HUES48 (cell line): ENCODE data around the gene DGCR8.

Experiments
- H3K27ac ChIP-seq: one replicate; pipeline ENCODE4 v1.7.0; 2013; ENCODE audit warnings: low read depth, low read length, inconsistent platforms
- H3K27me3 ChIP-seq: 2 replicates; pipeline ENCODE4 v1.6.1; 2013; ENCODE audit warnings: mild to moderate bottlenecking, low read length; ENCODE audit not compliant: control insufficient read depth, insufficient read depth
- H3K36me3 ChIP-seq: 2 replicates; pipeline ENCODE4 v1.6.1; 2013; ENCODE audit warnings: low read length; ENCODE audit not compliant: control insufficient read depth, insufficient read depth
- H3K4me1 ChIP-seq: 2 replicates; pipeline ENCODE4 v1.6.1; 2013; ENCODE audit warnings: mild to moderate bottlenecking, low read length; ENCODE audit not compliant: control insufficient read depth, insufficient read depth
- H3K4me3 ChIP-seq: 2 replicates; pipeline ENCODE4 v1.5.1; 2013; ENCODE audit warnings: mild to moderate bottlenecking, low read depth, low read length
- H3K9ac ChIP-seq: 2 replicates; pipeline ENCODE4 v1.6.1; 2013; ENCODE audit warnings: mild to moderate bottlenecking, low read depth, low read length, moderate library complexity
- H3K9me3 ChIP-seq: 2 replicates; pipeline ENCODE4 v1.6.1; 2013; ENCODE audit warnings: low read length; ENCODE audit not compliant: control insufficient read depth, insufficient read depth

DGCR8 gene

GRCh38 chr22:20131597-20131858 is 51.5 kb downstream of the DGCR8 start, which contains the start of gene ZDHHC8:
Gene ZDHHC8 (plus strand): TSS chr22:20131804. CDS start chr22:20131948, 144 bp downstream.
- Histone ChIP-seq H3K4me3 (peak within 1 kb of the TSS; percentile 75), H3K27ac (no peak within 1 kb of the TSS), H3K27me3 (no peaks in the 10 kb centered on the region), H3K36me3 (peaks cover 16% of the 10 kb centered on the region), H3K9ac (peak within 1 kb of the TSS; percentile 25; the same call in 1 of the 2 replicates), H3K9me3 (no peaks in the 10 kb centered on the region), H3K4me1 (no peaks in the 10 kb centered on the region)

- Histone ChIP-seq H3K9me3 (no peaks in the 10 kb centered on the region), H3K27me3 (no peaks in the 10 kb centered on the region), H3K36me3 (peaks cover 10% of the 10 kb centered on the region), H3K4me1 (no peaks in the 10 kb centered on the region), H3K9ac (peak overlapping the region; percentile 25; the same call in 1 of the 2 replicates), H3K4me3 (peak overlapping the region; percentile 69), H3K27ac (no peak overlapping the region)
These were observed 52.0 kb downstream of the DGCR8 start for GRCh38 chr22:20131859-20132685.

GRCh38 chr22:20132686-20133246 is 52.7 kb downstream of the DGCR8 start:
- Histone ChIP-seq H3K27ac (no peak overlapping the region), H3K9ac (no peak overlapping the region), H3K36me3 (peaks cover 3% of the 10 kb centered on the region), H3K4me1 (no peaks in the 10 kb centered on the region), H3K9me3 (no peaks in the 10 kb centered on the region), H3K4me3 (peak overlapping the region; percentile 69), H3K27me3 (no peaks in the 10 kb centered on the region)

DNA sequence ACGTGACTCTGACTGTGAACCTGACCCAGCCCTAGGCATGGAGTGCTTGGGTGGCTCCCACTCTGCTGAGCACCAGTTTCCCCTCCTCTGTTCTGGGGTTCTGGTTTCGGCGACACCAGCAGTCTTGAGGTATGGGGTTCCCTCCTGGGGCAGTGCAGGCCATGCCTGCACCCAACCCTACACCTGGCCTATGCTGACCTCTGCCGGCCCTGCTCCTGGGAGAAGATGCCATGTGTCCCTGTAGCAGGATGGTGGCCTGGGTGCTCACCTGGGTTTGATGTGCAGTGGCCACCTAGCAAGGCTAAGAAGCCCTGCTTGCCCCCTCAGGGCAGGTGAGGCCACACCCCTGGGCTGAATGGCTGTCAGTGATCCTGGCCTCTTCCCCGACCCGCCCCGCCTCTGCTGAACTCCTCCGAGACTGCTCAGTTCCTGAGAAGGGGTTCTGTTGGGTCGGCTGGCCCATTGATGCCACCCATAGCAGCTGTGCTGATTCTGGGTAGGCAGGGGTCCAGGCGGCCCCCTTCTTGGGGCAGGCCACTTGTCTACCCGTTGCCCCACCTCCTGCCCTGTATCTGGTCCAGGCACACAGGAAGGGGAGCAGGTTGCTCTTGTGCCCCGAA is 54.0 kb downstream of the DGCR8 start:
- Histone ChIP-seq H3K4me3 (no peak overlapping the region), H3K9ac (no peak overlapping the region), H3K9me3 (no peaks in the 10 kb centered on the region), H3K27ac (no peak overlapping the region), H3K36me3 (0 out of 2 replicates have a peak, but pooled peaks cover under 1% of the 10 kb centered on the region), H3K27me3 (no peaks in the 10 kb centered on the region), H3K4me1 (no peaks in the 10 kb centered on the region)

- no peak overlapping the region for H3K27ac ChIP-seq
- no peak overlapping the region for H3K9ac ChIP-seq
- H3K27me3 ChIP-seq, result no peaks in the 10 kb centered on the region
- peaks cover 8% of the 10 kb centered on the region; the same call in 1 of the 2 replicates for H3K36me3 ChIP-seq
- H3K9me3 ChIP-seq, result no peaks in the 10 kb centered on the region
- no peaks in the 10 kb centered on the region for H3K4me1 ChIP-seq
- H3K4me3 ChIP-seq, result no peak overlapping the region
These were observed 55.2 kb downstream of the DGCR8 start for GRCh38 chr22:20135265-20135664.

GRCh38 chr22:20135806-20136602 is 56.0 kb downstream of the DGCR8 start:
- Histone ChIP-seq H3K4me1 (no peaks in the 10 kb centered on the region), H3K27ac (no peak overlapping the region), H3K4me3 (no peak overlapping the region), H3K27me3 (no peaks in the 10 kb centered on the region), H3K9me3 (no peaks in the 10 kb centered on the region), H3K9ac (no peak overlapping the region), H3K36me3 (peaks cover 8% of the 10 kb centered on the region; the same call in 1 of the 2 replicates)

DNA sequence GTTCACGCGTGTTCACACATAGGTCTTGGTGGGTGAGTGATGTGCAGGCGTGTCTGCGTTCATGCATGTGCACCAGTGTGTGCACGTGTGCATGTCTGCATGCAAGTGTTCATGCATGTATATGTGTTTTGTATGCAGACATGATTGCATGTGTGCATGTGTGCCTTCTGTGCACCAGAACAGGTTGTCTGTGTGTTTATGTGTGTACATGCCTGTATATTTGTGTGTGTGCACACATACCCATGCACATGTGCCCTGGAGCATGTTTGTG is 56.5 kb downstream of the DGCR8 start:
- no peak overlapping the region for H3K9ac ChIP-seq

DNA sequence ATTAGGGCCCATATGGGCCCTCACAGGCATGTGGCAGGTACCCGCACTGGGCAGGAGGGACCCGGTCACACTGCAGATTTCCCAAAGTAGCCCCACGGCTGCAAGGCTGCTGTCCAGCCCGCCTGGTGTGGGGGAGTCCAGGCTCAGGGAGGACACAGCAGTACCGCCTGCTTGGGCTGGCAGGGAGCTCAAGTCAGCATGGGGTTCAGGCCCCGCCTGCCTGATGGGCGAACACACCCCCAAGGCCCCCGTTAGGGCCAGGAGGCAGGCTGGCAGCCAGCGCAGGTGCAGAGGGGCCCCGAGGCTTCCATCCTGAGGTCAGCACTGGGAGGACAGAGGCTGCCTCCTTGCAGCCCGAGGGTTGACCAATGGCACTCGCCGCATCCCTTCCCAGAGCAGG is 57.1 kb downstream of the DGCR8 start:
- no peaks in the 10 kb centered on the region for H3K27me3 ChIP-seq
- no peak overlapping the region for H3K4me3 ChIP-seq
- no peaks in the 10 kb centered on the region for H3K9me3 ChIP-seq
- H3K27ac ChIP-seq, result no peak overlapping the region
- H3K4me1 ChIP-seq, result no peaks in the 10 kb centered on the region
- peaks cover 10% of the 10 kb centered on the region; the same call in 1 of the 2 replicates for H3K36me3 ChIP-seq
- H3K9ac ChIP-seq, result no peak overlapping the region

More for the DNA sequence above, 56.5 kb downstream of the DGCR8 start:
- H3K4me1 ChIP-seq, result no peaks in the 10 kb centered on the region
- H3K9me3 ChIP-seq, result no peaks in the 10 kb centered on the region
- H3K4me3 ChIP-seq, result no peak overlapping the region
- peaks cover 8% of the 10 kb centered on the region; the same call in 1 of the 2 replicates for H3K36me3 ChIP-seq
- no peak overlapping the region for H3K27ac ChIP-seq
- no peaks in the 10 kb centered on the region for H3K27me3 ChIP-seq

DNA sequence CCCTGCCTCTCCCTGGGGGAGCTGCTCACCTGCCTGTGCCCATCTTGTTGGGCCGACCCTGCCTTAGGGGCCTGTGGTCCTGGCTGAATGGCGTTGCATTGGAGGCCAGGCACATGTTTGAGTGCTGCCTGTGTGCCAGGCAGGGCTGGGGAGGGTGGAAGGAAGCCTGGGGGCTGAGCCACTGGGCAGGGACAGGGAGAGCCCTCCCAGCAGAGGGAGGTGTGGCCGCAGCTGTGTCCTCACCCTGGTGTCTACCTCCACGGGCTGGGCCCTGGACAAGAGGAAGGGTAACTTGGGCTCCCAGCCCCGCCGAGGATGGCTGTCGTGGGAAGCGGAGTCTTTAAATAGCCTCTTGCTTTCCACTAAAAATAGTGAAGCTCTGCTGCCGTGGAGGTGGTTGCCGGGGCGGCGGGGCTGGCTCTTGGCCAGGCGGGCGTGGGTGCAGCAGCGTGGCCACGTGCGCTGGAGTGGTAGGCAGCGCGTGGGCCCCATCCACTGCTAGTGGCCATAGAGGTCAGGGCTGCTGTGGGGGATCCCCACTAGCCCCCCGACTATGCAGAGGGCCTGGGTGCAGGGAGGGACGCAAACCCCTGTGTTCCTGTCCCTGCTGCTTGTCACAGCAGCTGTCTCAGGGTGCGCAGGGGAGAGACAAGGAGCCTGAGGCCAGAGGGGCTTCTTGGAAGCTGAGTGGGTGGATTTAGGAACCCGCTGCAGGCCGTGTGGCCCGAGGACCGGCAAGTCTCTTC is 57.8 kb downstream of the DGCR8 start:
- no peak overlapping the region for H3K27ac ChIP-seq
- no peaks in the 10 kb centered on the region for H3K9me3 ChIP-seq
- peaks cover 10% of the 10 kb centered on the region; the same call in 1 of the 2 replicates for H3K36me3 ChIP-seq
- no peaks in the 10 kb centered on the region for H3K27me3 ChIP-seq
- no peak overlapping the region for H3K4me3 ChIP-seq
- no peaks in the 10 kb centered on the region for H3K4me1 ChIP-seq
- H3K9ac ChIP-seq, result no peak overlapping the region

DNA sequence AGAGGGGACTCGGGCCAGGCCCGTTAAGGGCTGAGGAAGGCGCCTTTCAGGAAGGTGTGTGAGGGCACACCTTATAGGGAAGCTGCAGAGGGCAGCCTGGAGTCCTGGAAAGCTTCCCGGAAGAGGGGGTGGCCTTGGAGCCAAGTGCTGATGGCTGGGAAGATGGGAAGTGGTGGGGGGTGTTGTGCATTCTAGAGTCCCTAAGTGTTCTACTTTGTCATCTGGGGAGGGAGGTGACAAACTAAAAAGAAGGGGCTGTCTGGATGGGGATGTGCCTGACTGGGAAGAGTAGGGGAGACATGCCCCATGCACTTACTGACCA is 58.3 kb downstream of the DGCR8 start:
- H3K4me1 ChIP-seq, result no peaks in the 10 kb centered on the region
- H3K9me3 ChIP-seq, result no peaks in the 10 kb centered on the region
- peaks cover 10% of the 10 kb centered on the region; the same call in 1 of the 2 replicates for H3K36me3 ChIP-seq
- H3K9ac ChIP-seq, result no peak overlapping the region
- H3K27me3 ChIP-seq, result no peaks in the 10 kb centered on the region
- H3K4me3 ChIP-seq, result no peak overlapping the region
- H3K27ac ChIP-seq, result no peak overlapping the region
